Stomach smooth muscle (tissue), 2 donors: ENCODE measurements around the gene PIK3R2.

ENCODE experiments used
- H3K27ac ChIP-seq: one replicate; pipeline ENCODE4 v1.7.0; 2013; ENCODE audit warnings: mild to moderate bottlenecking, low read length, inconsistent platforms
- H3K27me3 ChIP-seq, 2 donors: one replicate each; pipeline ENCODE4 v1.7.0; 2013; ENCODE audit warnings: low read length in 2 of 2; ENCODE audit not compliant: insufficient read depth in 2 of 2, control insufficient read depth in 1 of 2
- H3K36me3 ChIP-seq, 2 donors: one replicate each; pipeline ENCODE4 v1.7.0; 2013; ENCODE audit warnings: low read length in 2 of 2; ENCODE audit not compliant: control insufficient read depth in 2 of 2, insufficient read depth in 2 of 2
- H3K4me1 ChIP-seq: one replicate; pipeline ENCODE4 v1.7.0; 2013; ENCODE audit warnings: low read length; ENCODE audit not compliant: control insufficient read depth, insufficient read depth
- H3K4me3 ChIP-seq, 2 donors: one replicate each; pipeline ENCODE4 v1.7.0; 2013; ENCODE audit warnings: low read length in 2 of 2
- H3K9ac ChIP-seq, 2 donors: one replicate each; pipeline ENCODE4 v1.7.0; 2013; ENCODE audit warnings: low read length in 2 of 2, mild to moderate bottlenecking in 1 of 2
- H3K9me3 ChIP-seq, 2 donors: one replicate each; pipeline ENCODE4 v1.7.0; 2013; ENCODE audit warnings: low read length in 2 of 2; ENCODE audit not compliant: control insufficient read depth in 2 of 2
- donor health status: healthy.
- donor health status: Pancreatic carcinoma.

The PIK3R2 gene

GRCh38 chr19:18173572-18174288 is 20.8 kb downstream of the PIK3R2 start, which contains the start of gene IFI30:
IFI30 (plus strand) TSS chr19:18173813; CDS start chr19:18173842, 29 bp downstream.
- no peaks in the 10 kb centered on the region for H3K9me3 ChIP-seq
- peaks cover 12% of the 10 kb centered on the region for H3K4me1 ChIP-seq
- no peaks in the 10 kb centered on the region for H3K27me3 ChIP-seq
- H3K27ac ChIP-seq, result no peak within 1 kb of the TSS
- H3K4me3 ChIP-seq, result peak within 1 kb of the TSS; percentile 82 to 88
- H3K36me3 ChIP-seq, result peaks cover 3% of the 10 kb centered on the region in 2 donors
- peak within 1 kb of the TSS; percentile 64 to 71 for H3K9ac ChIP-seq

GRCh38 chr19:18174983-18175382 is 22.0 kb downstream of the PIK3R2 start:
- H3K4me1 ChIP-seq, result peaks cover 12% of the 10 kb centered on the region
- no peaks in the 10 kb centered on the region for H3K9me3 ChIP-seq
- H3K27me3 ChIP-seq, result no peaks in the 10 kb centered on the region
- no peak overlapping the region for H3K9ac ChIP-seq
- no peak overlapping the region for H3K4me3 ChIP-seq
- H3K36me3 ChIP-seq, result no peaks in the 10 kb centered on the region
- H3K27ac ChIP-seq, result no peak overlapping the region

- Histone ChIP-seq H3K27ac (no peak overlapping the region), H3K4me3 (no peak overlapping the region), H3K9me3 (no peaks in the 10 kb centered on the region), H3K9ac (no peak overlapping the region), H3K27me3 (no peaks in the 10 kb centered on the region), H3K4me1 (peaks cover 12% of the 10 kb centered on the region), H3K36me3 (no peaks in the 10 kb centered on the region)
Measured at GRCh38 chr19:18176367-18177310, 23.7 kb downstream of the PIK3R2 start.

GRCh38 chr19:18179957-18180356 is 27.0 kb downstream of the PIK3R2 start:
- Histone ChIP-seq H3K4me3 (no peak overlapping the region), H3K36me3 (no peaks in the 10 kb centered on the region), H3K9ac (no peak overlapping the region), H3K27me3 (no peaks in the 10 kb centered on the region), H3K4me1 (no peaks in the 10 kb centered on the region), H3K9me3 (no peaks in the 10 kb centered on the region), H3K27ac (no peak overlapping the region)

DNA sequence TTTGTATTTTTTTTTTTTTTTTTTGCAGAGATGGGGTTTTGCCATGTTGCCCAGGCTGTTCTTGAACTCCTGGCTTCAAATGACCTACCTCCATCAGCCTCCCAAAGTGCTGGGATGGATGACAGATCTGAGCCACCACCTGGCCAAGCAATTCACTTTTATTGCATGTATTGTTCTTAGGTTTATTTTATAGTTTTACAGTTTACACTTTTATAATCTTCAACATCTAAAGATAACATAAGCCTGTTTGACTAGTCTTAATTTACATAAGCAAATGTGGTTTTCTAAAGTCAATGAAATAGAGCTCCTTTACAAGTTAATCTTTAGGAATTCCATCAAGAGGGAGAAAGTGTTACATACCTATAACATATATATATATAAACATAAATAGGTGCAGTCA is 30.6 kb downstream of the PIK3R2 start:
- Histone ChIP-seq H3K4me1 (no peaks in the 10 kb centered on the region), H3K9ac (no peak overlapping the region), H3K36me3 (no peaks in the 10 kb centered on the region), H3K9me3 (no peaks in the 10 kb centered on the region), H3K4me3 (no peak overlapping the region), H3K27me3 (no peaks in the 10 kb centered on the region), H3K27ac (no peak overlapping the region)

GRCh38 chr19:18185538-18185937 is 32.6 kb downstream of the PIK3R2 start:
- H3K9ac ChIP-seq, result no peak overlapping the region
- no peaks in the 10 kb centered on the region for H3K36me3 ChIP-seq
- H3K4me3 ChIP-seq, result no peak overlapping the region
- H3K9me3 ChIP-seq, result no peaks in the 10 kb centered on the region
- H3K27me3 ChIP-seq, result no peaks in the 10 kb centered on the region
- no peaks in the 10 kb centered on the region for H3K4me1 ChIP-seq
- no peak overlapping the region for H3K27ac ChIP-seq

DNA sequence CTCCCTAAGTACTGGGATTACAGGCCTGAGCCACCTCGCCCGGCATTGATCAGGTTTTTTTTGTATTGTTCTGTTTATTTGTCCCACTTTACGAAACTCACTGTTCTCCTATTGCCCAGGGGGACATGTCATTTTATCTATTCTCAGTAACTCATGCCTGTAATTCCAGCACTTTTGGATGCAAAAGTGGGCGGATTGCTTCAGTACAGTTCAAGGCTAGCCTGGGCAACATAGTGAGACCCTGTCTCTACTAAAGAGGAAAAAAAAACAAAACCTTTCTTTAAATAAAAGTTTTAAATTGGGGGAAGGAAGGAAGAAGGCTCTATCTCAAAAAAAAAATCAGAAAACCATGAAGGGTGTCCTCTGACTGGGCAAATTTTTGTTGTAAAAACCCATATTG is 37.3 kb downstream of the PIK3R2 start:
- H3K4me1 ChIP-seq, result peaks cover 24% of the 10 kb centered on the region
- H3K4me3 ChIP-seq, result no peak overlapping the region
- H3K27me3 ChIP-seq, result no peaks in the 10 kb centered on the region
- no peak overlapping the region for H3K27ac ChIP-seq
- H3K36me3 ChIP-seq, result no peaks in the 10 kb centered on the region
- H3K9ac ChIP-seq, result no peak overlapping the region
- H3K9me3 ChIP-seq, result no peaks in the 10 kb centered on the region

GRCh38 chr19:18191640-18192062 is 38.7 kb downstream of the PIK3R2 start:
- peaks cover 27% of the 10 kb centered on the region for H3K4me1 ChIP-seq
- no peaks in the 10 kb centered on the region for H3K27me3 ChIP-seq
- no peaks in the 10 kb centered on the region for H3K9me3 ChIP-seq
- H3K4me3 ChIP-seq, result peak overlapping the region; percentile 56 to 82
- H3K36me3 ChIP-seq, result peaks cover 3 to 8% of the 10 kb centered on the region in 2 donors
- peak overlapping the region; percentile 97 for H3K27ac ChIP-seq
- H3K9ac ChIP-seq, result peak overlapping the region; percentile 87 to 90

DNA sequence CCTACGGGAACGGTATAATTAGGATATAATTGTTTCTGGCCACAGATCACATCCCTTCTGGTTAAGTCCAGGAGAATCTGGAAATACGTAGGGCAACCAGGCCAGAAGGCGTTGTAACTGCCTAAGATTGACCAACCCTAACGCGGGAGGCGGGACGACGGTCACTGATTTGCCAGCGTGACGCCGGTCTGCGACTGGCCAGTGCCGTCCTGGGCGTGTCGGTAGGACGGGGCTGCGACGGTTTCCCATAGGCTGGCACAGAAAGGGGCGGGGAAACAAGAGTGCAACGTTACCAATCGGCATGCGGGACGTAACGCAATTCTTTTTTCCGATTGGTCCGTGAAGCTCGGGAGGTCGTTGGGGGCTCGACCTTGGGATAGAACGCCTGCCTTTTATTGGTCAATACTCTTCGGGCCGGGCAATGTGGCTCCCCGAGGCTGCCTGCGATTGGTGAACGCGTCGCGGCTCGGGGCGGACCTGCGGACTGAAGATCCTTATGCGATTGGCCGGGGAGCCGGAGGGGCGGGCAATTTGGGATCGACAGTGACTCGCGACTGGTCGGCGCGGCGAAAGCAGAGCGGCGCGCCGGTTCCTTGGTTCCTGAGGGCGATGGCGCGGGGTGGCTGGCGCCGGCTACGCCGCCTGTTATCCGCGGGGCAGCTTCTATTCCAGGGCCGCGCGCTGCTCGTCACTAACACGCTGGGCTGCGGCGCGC is 39.9 kb downstream of the PIK3R2 start, which contains the start of gene MPV17L2:
TSS of gene MPV17L2 (plus strand) at position 546 of the 715 bp plus-strand sequence. CDS start at position 610, 64 bp downstream.
- no peaks in the 10 kb centered on the region for H3K27me3 ChIP-seq
- peaks cover 27% of the 10 kb centered on the region for H3K4me1 ChIP-seq
- H3K9me3 ChIP-seq, result no peaks in the 10 kb centered on the region
- H3K27ac ChIP-seq, result peak within 1 kb of the TSS; percentile 97
- peaks cover 3 to 13% of the 10 kb centered on the region in 2 donors for H3K36me3 ChIP-seq
- peak within 1 kb of the TSS; percentile 81 to 83 for H3K4me3 ChIP-seq
- peak within 1 kb of the TSS; percentile 89 to 90 for H3K9ac ChIP-seq
